NCI-H82 treated with DMSO at 0.1 percent for 48 hours (cell line): Measurements from ENCODE around the gene SLC66A2.
"Not testable (repeated sequence)": the region's sequence is repeated elsewhere in the genome, so short reads cannot be mapped to it uniquely, and the experiment has no call there.

Experiments
- DNase-seq: peaks from one replicate; lab custom pipeline; 2025; ENCODE audit not compliant: unreplicated experiment; lab: John Stamatoyannopoulos, UW

SLC66A2 gene

GRCh38 chr18:79869591-79870300, 81.7 kb downstream of the SLC66A2 start:
- DNase-seq, result no peak

- no peak for DNase-seq
These were observed 82.5 kb downstream of the SLC66A2 start for GRCh38 chr18:79868811-79869541.

- no peak for DNase-seq
These were observed 83.2 kb downstream of the SLC66A2 start for GRCh38 chr18:79868168-79868784.

GRCh38 chr18:79867666-79868065, 83.8 kb downstream of the SLC66A2 start:
- DNase-seq, result no peak

GRCh38 chr18:79866889-79867574, 84.4 kb downstream of the SLC66A2 start:
- no peak for DNase-seq

- DNase-seq, result not testable (repeated sequence)
These were observed 85.5 kb downstream of the SLC66A2 start for GRCh38 chr18:79865951-79866350.

- DNase-seq, result not testable (repeated sequence)
These were observed 86.5 kb downstream of the SLC66A2 start for GRCh38 chr18:79864955-79865354.

- no peak for DNase-seq
These were observed 87.3 kb downstream of the SLC66A2 start for GRCh38 chr18:79864006-79864725.

GRCh38 chr18:79863161-79864005, 88.1 kb downstream of the SLC66A2 start:
- DNase-seq, result no peak

GRCh38 chr18:79862562-79862961, 88.9 kb downstream of the SLC66A2 start:
- no peak for DNase-seq

- DNase-seq, result no peak
These were observed 89.8 kb downstream of the SLC66A2 start for GRCh38 chr18:79861687-79862086.

GRCh38 chr18:79859314-79859713, 92.1 kb downstream of the SLC66A2 start:
- DNase-seq, result no peak

GRCh38 chr18:79857082-79857671, 94.3 kb downstream of the SLC66A2 start:
- DNase-seq, result no peak

- peak; percentile 48 for DNase-seq
These were observed 95.1 kb downstream of the SLC66A2 start for GRCh38 chr18:79856119-79857007.

GRCh38 chr18:79855147-79855933, 96.1 kb downstream of the SLC66A2 start:
- DNase-seq, result no peak

GRCh38 chr18:79853993-79854364, 97.5 kb downstream of the SLC66A2 start:
- no peak for DNase-seq

- no peak for DNase-seq
These were observed 98.0 kb downstream of the SLC66A2 start for GRCh38 chr18:79853303-79853992.
